OCI-LY1 (cell line): ENCODE measurements around the gene BAIAP3.

Source experiments
- EZH2 ChIP-seq: fragments of 200-600 bp; sonication (generic), shearing (Covaris generic); IDR thresholded peaks from 2 replicates; pipeline ENCODE4 v1.8.0; 2017; ENCODE audit warnings: borderline replicate concordance, mixed run types, mild to moderate bottlenecking, antibody characterized with exemption, low read length, moderate library complexity, mixed read lengths
- TF ChIP-seq, protein P1 (sequence below): fragments of 200-600 bp; sonication (generic), shearing (Covaris generic); IDR thresholded peaks from 2 replicates; pipeline ENCODE4 v1.5.1; 2017; ENCODE audit warnings: mild to moderate bottlenecking, antibody characterized with exemption, low read length, moderate library complexity, mixed read lengths

DNA sequence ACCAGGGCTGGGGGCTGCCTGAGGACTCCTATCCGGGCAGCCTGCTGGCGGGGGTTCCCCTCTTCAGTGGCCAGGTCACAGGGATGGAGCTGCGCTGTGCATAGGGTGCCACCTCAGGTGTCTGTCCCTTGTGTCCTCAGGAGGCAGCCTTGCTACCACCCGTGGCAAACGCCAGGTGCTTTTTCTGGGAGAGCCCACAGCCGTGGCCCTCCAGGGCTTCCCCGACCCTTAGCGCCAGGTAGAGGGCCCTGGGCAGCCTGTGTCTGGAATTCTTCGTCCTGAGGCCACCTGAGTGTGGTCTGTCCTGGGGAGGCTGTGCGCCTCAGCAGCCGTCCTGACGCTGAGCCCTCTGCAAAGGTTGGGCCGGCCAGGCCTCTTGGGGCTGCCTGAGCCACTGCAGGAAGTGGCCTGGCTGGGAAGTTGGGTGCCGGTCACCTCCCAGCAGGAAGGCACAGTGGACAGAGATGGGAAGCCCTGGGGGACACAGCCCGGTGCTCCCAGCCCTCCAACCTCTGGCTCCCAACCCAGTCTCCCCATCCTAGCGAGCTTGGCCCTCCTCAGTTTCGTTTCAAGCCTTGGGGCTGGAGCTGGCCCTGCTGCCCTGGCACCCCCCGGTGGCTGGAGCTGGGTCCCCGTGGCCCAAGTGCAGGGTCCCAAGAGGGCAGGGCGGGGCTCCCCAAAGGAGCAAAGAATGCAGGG is 7.6 kb upstream of the BAIAP3 start:
- TF ChIP-seq, protein P1, sequence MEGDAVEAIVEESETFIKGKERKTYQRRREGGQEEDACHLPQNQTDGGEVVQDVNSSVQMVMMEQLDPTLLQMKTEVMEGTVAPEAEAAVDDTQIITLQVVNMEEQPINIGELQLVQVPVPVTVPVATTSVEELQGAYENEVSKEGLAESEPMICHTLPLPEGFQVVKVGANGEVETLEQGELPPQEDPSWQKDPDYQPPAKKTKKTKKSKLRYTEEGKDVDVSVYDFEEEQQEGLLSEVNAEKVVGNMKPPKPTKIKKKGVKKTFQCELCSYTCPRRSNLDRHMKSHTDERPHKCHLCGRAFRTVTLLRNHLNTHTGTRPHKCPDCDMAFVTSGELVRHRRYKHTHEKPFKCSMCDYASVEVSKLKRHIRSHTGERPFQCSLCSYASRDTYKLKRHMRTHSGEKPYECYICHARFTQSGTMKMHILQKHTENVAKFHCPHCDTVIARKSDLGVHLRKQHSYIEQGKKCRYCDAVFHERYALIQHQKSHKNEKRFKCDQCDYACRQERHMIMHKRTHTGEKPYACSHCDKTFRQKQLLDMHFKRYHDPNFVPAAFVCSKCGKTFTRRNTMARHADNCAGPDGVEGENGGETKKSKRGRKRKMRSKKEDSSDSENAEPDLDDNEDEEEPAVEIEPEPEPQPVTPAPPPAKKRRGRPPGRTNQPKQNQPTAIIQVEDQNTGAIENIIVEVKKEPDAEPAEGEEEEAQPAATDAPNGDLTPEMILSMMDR: no peak
- no peak for TF ChIP-seq EZH2
